Fibroblast of skin of right biceps (primary cell): ENCODE measurements around the gene HSPBAP1.
A peak's percentile ranks its signal among the peaks of the same experiment; 100 is the strongest.
"Not testable (repeated sequence)": the region's sequence is repeated elsewhere in the genome, so short reads cannot be mapped to it uniquely, and the experiment has no call there.

Experiments used
- DNase-seq: peaks from one replicate; pipeline ENCODE4 v3.0.0-alpha.2; 2013

The HSPBAP1 gene

DNA sequence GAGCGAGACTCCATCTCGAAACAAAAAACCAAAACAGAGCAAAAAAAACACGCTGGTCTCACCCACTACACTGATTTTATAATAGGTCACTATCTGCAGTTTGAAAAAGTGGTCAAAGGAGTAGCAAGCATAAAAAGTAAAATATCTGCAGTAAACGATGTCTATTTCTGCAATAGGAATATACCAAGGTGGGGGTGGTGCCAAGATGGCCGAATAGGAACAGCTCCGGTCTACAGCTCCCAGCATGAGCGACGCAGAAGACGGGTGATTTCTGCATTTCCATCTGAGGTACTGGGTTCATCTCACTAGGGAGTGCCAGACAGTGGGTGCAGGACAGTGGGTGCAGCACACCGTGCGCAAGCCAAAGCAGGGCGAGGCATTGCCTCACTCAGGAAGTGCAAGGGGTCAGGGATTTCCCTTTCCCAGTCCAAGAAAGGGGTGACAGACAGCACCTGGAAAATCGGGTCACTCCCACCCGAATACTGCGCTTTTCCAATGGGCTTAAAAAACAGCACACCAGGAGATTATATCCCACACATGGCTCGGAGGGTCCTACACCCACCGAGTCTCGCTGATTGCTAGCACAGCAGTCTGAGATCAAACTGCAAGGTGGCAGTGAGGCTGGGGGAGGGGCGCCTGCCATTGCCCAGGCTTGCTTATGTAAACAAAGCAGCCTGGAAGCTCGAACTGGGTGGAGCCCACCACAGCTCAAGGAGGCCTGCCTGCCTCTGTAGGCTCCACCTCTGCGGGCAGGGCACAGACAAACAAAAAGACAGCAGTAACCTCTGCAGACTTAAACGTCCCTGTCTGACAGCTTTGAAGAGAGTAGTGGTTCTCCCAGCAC, 60.7 kb downstream of the HSPBAP1 start:
- not testable (repeated sequence) for DNase-seq

DNA sequence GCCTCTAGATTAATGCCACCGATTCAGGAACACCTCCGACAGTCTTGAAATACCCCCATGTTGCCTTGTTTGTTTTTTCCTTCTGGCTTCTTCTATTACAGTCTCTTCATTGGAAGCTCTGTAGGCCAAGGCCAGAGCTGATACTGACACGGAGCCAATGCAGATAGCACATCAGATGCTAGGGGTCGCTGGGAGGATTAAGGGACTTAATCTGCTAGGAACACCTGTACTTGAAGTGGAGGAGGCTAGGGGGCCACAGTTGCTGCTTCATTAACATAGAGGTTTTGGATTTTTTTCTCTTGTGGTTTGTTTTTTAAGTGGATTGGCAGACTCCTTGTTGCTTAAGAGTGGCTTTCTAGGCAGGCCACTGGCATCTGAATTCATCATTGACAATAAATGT, 63.4 kb downstream of the HSPBAP1 start:
- DNase-seq: no peak

DNA sequence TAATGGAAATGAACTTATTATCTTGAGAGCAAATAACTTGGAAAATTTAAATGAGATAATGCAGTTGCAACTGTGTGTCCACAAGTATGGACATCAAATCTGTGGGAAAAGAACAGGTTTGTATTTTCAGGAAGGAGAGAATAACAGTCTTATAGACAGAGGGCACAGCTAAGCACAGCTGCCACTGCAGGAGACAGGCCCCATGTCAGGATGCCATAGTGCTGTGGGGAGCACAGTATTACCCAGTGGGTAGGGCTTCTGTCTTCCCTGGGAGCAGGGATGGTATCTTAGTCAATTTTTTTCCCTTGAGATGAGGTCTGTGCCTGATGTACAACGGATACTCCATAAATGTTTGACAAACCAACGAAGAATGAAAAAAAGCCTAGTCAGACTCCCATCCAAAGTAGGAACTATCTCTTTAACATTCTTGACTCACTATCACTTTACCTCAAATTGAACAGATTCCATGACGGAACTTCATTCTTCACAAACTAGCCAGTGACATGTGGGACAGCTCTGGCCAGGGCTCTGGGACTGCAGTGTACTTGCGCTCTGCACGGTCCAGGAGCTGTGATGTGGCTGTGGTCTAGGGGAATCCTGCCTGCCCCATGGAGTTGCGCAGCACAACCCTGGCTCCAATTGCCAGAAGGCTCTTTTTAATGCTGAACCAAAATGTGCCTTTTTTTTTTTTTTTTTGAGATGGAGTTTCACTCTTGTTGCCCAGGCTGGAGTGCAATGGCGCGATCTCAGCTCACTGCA, 64.7 kb downstream of the HSPBAP1 start:
- no peak for DNase-seq

DNA sequence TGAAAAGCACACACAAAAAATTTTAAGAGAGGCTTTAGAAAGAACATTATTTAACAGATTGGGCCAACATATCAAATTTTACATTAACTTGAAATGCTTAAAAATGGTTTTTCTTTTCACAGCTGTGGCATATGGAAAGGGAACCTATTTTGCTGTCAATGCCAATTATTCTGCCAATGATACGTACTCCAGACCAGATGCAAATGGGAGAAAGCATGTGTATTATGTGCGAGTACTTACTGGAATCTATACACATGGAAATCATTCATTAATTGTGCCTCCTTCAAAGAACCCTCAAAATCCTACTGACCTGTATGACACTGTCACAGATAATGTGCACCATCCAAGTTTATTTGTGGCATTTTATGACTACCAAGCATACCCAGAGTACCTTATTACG, 65.4 kb downstream of the HSPBAP1 start:
- no peak for DNase-seq

DNA sequence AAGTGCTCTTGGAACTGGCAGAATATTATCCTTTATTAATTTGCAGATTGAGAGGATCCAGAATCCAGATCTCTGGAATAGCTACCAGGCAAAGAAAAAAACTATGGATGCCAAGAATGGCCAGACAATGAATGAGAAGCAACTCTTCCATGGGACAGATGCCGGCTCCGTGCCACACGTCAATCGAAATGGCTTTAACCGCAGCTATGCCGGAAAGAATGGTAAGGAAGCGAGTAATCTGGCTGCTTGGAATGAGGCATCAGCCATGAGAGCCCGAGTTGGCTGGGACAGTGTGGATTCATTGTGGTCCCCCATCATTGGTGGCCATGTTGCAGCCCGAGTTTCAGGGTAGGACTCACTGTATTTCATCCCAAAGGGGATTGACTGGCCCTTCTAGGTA, 65.9 kb downstream of the HSPBAP1 start:
- DNase-seq: peak; percentile 30

DNA sequence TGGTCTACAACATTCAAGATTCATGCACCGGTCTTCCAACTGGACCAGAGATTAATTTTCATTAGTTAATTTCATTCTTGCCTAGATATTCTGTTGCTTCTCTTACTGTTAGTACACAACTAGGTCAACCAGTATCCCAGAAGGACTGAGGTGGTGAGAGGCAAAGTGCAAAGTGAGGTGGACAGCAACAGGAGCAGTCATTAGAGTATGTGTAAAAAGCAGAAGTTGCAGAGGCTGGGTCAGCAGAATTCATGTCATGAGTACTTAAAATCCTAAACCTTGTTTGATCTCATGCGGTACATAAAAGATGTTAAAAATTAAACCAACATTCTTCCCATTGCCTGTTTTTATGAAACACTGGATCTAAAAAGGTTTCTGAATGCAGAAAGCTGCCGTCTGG, 66.3 kb downstream of the HSPBAP1 start:
- DNase-seq: no peak

DNA sequence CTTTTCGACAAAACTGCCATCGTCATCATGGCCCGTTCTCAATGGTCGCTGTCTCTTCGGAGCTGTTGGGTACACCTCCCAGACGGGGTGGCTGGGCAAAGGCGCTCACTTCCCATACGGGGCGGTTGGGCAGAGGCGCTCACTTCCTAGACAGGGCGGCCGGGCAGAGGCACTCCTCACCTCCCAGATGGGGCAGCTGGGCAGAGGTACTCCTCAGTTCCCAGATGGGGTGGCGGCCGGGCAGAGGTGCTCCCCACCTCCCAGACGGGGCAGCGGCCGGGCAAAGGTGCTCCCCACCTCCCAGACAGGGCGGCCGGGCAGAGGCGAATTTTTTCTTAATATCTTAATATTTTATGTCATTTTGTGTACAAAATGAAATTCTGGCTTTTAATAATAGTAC, 68.5 kb downstream of the HSPBAP1 start:
- no peak for DNase-seq

DNA sequence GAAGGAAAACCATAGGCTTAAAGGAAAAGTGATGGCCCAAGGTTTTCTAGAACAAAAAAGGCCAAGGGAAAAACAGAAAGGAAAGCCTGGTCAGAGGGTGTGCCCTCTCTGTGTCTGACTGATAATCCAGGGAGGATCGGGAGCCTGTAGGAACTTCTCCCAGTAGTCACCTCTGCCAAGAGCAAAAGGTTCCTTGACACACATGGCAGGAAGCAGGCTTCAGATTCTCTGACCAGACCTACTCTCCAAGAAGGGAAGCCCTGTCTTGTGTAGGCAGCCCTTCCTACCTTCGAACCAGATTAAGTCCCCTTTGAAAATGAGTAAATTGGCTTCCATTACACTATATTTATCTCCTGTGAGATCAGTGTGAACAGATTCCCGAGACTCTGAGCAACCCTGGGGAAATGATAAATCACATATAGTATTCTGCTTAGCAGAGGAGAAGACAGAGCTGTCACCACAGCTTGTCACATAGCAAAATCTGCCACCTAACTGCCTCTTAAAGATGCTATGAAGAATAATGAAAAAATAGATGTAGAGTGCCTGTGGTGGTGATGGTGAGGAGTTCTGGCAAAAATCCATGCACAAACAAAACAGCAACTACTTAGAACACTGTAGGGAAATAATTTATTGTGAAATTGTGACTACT, 74.2 kb downstream of the HSPBAP1 start:
- DNase-seq: peak; percentile 7

DNA sequence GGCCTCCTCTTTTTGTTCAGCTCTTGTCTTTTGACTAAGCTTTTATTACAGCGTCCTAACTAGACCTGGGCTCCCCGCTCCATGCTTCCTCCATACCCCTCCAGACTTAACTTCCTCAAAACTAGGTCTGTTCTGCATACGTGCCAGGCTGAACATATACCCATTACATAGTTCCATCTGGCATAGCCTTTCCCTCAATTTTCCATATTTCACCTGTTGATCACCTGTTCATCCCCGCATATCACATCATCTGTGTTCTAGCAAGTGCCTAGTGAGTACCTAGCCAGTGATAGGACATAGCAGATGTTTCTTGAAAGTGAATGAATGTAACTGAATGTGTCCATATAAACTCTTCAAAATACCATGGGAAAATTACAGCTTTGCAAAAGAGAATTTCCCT, 77.0 kb downstream of the HSPBAP1 start:
- no peak for DNase-seq

DNA sequence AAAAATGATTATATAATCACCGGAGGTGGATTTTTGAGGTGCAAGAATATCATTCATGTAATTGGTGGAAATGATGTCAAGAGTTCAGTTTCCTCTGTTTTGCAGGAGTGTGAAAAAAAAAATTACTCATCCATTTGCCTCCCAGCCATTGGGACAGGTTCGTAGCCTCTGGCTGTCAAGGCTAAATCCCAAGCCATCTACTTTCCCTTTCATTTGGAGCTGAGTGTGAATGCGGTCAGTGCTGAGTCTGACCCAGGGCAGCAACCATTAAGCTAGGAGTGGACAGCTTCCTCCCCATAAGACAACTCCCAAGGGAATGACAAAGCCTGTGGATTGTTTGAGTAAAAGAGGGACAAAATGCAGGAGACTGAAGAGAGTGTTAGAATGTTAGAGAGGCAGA, 79.4 kb downstream of the HSPBAP1 start:
- DNase-seq: no peak

DNA sequence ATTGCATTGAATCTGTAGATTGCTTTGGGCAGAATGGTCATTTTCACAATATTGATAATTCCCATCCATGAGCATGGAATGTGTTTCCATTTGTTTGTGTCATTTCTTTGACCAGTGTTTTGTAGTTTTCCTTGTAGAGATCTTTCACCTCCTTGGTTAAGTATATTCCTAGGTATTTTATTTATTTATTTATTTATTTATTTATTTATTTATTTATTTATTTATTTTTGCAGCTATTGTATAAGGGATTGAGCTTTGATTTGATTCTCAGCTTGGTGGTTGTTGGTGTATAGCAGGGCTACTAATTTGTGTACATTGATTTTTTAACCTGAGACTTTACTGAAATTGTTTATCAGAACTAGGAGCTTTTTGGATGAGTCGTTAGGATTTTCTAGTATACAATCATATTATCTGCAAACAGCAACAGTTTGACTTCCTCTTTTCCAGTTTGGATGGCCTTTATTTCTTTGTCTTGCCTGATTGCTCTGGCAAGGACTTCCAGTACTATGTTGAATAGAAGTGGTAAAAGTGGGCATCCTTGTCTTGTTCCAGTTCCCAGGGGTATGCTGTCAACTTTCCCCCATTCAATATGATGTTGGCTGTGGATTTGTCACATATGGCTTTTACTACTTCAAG, 82.9 kb downstream of the HSPBAP1 start:
- DNase-seq: not testable (repeated sequence)

DNA sequence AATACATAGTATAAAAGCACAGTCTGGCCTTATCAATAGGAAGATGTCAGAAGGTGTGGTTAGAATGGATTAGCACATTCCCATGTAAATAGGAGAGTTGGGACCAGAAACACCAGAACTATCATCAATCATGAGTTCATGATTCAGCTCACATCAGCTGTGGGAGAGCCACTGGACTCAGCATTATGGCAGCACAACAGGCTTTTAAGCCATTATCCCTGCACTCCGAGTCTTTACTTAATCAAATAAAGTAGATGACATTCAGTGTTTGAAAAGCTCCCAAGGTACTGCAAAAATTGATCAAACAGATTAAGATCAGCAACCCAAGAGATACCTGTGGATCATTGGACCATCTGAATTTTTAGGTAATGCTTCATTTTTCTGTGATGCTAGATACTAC, 88.3 kb downstream of the HSPBAP1 start:
- DNase-seq: no peak

DNA sequence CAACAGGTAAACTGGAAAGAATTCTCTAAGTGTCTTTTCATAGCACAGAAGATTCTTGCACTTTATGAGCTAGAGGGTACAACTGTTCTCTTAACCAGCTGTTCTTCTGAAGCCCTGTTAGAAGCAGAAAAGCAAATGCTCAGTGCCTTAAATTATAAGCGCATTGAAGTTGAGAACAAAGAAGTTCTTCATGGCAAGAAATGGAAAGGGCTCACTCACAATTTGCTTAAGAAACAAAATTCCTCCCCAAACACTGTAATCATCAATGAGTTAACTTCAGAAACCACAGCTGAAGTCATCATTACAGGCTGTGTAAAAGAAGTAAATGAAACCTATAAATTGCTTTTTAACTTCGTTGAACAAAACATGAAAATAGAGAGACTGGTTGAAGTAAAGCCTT, 93.4 kb downstream of the HSPBAP1 start:
- DNase-seq: no peak

DNA sequence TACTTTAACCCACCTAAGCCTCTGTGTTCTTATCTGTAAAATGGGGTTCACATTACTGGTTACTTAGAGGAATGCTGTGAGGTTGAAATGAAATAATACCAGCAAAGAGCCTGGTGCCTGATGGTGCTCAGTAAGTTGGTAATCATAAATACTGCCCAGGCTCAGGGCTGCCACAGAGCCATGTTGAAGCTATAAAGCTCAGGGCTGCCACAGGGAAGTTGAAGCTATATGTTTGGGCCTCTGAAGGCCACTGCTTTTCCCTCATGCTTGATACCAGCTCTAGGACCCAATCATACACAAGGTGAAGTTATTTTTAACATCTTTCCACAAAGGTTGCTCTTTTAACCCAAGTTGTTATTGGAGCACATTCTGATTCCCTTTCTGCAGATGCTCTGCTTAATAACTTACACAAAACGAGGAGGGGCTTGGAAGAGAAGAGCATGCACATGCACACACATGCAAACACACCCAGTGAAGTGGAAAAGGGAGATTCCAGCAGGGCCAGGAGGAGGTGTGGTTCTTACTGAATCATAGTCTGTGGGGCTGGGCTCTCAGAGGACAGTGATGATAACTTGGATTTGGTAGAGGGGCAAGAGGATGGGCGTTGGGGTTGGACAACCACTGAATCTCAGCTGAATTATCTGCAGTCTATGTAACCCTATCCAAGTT, 95.5 kb downstream of the HSPBAP1 start:
- DNase-seq: no peak

DNA sequence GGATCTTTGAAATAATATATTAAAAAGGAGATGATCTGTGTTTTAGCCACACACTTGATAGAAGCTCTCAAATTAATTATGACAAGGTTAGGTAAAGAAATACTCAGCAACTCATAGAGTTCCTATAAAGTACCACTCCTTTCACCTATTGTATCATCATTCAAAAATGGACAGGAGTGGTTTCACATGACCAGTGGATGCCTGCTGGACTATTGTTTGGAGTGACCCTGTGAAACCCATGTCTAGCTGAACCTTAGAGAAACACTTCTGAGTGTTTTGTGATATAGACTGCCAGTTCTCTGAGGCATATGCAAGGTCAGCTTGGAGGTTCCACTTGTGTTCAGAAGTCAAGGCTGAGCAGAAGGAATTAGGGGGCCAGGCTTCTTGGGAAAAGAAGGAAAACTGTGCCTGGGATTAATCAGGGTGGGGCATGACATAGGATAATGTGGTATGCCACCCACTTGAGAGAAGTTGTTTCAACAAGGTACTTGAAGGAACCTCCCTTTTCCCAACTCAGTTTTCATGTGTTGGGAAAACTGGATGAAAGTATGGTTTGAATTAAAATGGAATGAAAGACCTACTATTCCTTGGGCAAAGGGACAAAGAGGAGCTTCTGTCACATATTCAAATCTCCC, 97.6 kb downstream of the HSPBAP1 start:
- no peak for DNase-seq

DNA sequence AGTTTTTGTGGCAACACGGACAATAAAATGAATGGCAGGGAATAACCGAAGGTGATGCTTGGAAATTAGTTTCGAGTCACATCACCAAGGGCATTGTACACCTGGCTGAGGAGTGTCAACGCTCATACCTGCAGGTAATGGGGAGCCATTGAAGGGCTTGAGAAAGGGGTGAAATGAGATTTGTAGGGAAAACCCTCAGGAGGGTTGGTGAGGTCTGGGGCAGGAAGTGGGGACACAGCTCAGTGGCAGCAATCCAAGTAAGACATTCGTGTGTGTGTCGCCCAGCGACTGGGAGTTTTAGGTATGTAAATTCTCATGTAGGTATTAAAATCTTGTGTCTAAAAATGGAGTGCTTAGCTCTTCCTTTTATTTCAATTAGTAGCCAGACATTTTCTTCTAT, 98.7 kb downstream of the HSPBAP1 start:
- no peak for DNase-seq

DNA sequence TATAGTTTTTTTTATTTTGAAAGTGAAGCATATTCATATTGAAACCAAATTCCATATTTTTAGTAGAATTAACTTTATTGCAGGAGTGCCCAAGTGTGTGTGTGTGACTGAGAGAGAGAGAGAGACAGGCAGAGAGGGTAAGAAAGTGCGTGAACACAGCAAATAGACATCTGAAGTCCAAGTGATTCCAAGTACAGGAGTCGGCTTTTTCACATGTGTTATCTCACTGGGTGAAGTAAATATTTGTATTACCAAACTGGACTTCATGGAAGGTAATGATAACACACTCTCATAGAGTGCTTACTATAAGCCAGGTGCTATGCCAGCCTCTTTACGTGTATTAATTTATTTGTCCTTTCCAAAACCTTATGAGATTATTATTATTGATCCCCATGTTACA, 101.0 kb downstream of the HSPBAP1 start:
- no peak for DNase-seq

DNA sequence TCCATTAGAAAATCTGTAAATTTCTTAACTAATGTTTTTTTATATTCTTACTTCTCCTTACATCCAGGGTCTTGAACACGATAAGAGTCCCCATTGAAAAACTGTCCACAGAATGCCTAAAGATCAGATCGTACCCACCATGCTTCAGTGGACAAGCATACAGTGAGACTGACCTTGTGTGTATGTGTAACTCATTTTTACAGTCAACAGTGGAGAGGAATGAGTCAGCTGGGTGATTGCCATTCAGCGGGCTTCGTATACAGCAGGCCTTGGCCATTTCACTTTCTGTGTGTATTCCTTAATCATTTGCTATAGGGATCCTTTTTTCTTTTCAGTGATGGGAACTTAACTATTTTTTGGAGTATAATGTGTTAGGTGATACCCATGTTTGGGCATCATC, 102.4 kb downstream of the HSPBAP1 start:
- DNase-seq: peak; percentile 34

DNA sequence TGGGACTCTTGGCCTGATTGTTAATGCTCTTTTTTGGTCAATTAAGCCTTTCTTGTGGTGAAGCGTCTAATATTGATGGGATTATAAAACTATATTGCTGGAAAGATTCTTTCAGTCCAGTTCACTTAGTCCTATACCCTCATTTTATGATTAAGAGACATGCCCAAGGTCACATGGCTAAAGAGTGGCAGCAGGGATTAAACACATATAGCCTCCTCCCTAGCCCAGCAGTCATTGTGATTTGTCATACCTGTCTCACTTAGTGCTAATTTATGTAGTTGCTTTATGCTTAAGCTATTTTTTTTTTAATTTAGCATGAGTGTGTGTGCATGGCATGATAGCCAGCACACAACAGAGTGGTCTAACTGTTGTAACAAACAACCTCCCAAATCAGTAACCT, 103.5 kb downstream of the HSPBAP1 start:
- no peak for DNase-seq
